Keratinocyte (primary cell): ENCODE data around the gene NEB.

ENCODE experiments used
- CTCF ChIP-seq, 3 experiments: IDR thresholded peaks in 1 of 3; conservative IDR thresholded peaks in 1 of 3; optimal IDR thresholded peaks in 1 of 3; 2 replicates in 2 of 3; 3 replicates in 1 of 3; pipeline versions ENCODE3 to v1.5.1; 2011; ENCODE audit warnings: low read length in 3 of 3, mild to moderate bottlenecking in 3 of 3, moderate library complexity in 2 of 3, control low read depth in 1 of 3, inconsistent platforms in 1 of 3; ENCODE audit not compliant: insufficient read depth in 2 of 3; ENCODE audit errors: extremely low read depth in 1 of 3
- EZH2 ChIP-seq: IDR thresholded peaks from one replicate; pipeline ENCODE4 v1.6.1; 2012; ENCODE audit warnings: inconsistent platforms, mild to moderate bottlenecking, low read length, moderate library complexity

GRCh38 chr2:151484100-151484499 is 250.2 kb downstream of the NEB start:
- no peak for TF ChIP-seq CTCF (optimal IDR thresholded peaks at IDR 0.05 in 1 of 3, IDR thresholded peaks at IDR 0.05 in 1 of 3, conservative IDR thresholded peaks at IDR 0.05 in 1 of 3; ENCODE audit: extremely low read depth in 1 of 3, insufficient read depth in 2 of 3, low read length in 3 of 3)
- no peak for TF ChIP-seq EZH2
